Breast epithelium (tissue), 4 donors: Measurements from ENCODE around the gene RTN3. TPM values are rescaled to one million over a fixed set of nuclear protein-coding genes. Genes with fewer than 3 reads are reported as not detected.

Experiments
- DNase-seq, 2 donors: peaks; one replicate each; pipeline ENCODE4 v3.0.0-alpha.2; 2019; ENCODE audit warnings: low spot score in 2 of 2
- H3K27ac ChIP-seq, 2 donors: fragments of 200-600 bp; sonication (generic) in 1 of 2; one replicate each; pipeline ENCODE4 v1.5.1; 2016 to 2019; ENCODE audit warnings: mild to moderate bottlenecking in 1 of 2
- H3K27me3 ChIP-seq, 2 donors: fragments of 200-600 bp; sonication (generic) in 1 of 2; one replicate each; pipeline versions ENCODE4 v1.5.1 to v1.6.0; 2017 to 2019; ENCODE audit warnings: control low read depth in 1 of 2, mild to moderate bottlenecking in 1 of 2
- H3K36me3 ChIP-seq: fragments of 200-600 bp; one replicate; pipeline ENCODE4 v1.5.1; 2019
- H3K4me1 ChIP-seq, 2 donors: fragments of 200-600 bp; sonication (generic); one replicate each; pipeline ENCODE4 v1.5.1; 2016 to 2019; ENCODE audit warnings: control low read depth in 1 of 2
- H3K4me3 ChIP-seq, 3 donors: fragments of 200-600 bp; sonication (generic); 1 replicate in 2 of 3; 2 replicates in 1 of 3; pipeline ENCODE4 v1.5.1; 2016 to 2019; ENCODE audit warnings: mild to moderate bottlenecking in 3 of 3, moderate library complexity in 2 of 3
- H3K9me3 ChIP-seq, 2 donors: fragments of 200-600 bp; sonication (generic) in 1 of 2; one replicate each; pipeline ENCODE4 v1.5.1; 2016 to 2019; ENCODE audit warnings: control low read depth in 1 of 2
- CTCF ChIP-seq, 3 donors: fragments of 450-650 bp; IDR thresholded peaks; one replicate each; pipeline ENCODE4 v1.5.1; 2016 to 2017; ENCODE audit warnings: antibody characterized with exemption in 3 of 3, mild to moderate bottlenecking in 3 of 3, moderate library complexity in 3 of 3
- POLR2A ChIP-seq: fragments of 450-650 bp; IDR thresholded peaks from one replicate; pipeline ENCODE4 v1.6.1; 2016; ENCODE audit warnings: antibody characterized with exemption, mild to moderate bottlenecking, moderate library complexity
- POLR2AphosphoS5 ChIP-seq, 3 donors: sonication (generic); formaldehyde crosslinking; IDR thresholded peaks; one replicate each; pipeline ENCODE4 v1.6.1; 2017; ENCODE audit warnings: antibody characterized with exemption in 3 of 3
- intact Hi-C: fragments of 100-400 bp; cut with DNase I; formaldehyde crosslinking; loops from one replicate; pipeline ENCODE4 v1.15.1; 2023; ENCODE audit warnings: low total_unique reads
- total RNA-seq, 3 donors: library from RNA; depleted of rRNA; stranded (reverse); fragments of >200 nt; gene quantifications; one replicate each; pipeline ENCODE4 v1.1.0, GENCODE V29; 2016

Gene RTN3
- total RNA-seq, 3 donors from 2014 or later, result 115 to 199 (median 162) TPM

GRCh38 chr11:63672156-63672463 is 9.2 kb upstream of the RTN3 start:
- no peaks in the 10 kb centered on the region for H3K27me3 ChIP-seq
- intact Hi-C loops, result no loop called here

DNA sequence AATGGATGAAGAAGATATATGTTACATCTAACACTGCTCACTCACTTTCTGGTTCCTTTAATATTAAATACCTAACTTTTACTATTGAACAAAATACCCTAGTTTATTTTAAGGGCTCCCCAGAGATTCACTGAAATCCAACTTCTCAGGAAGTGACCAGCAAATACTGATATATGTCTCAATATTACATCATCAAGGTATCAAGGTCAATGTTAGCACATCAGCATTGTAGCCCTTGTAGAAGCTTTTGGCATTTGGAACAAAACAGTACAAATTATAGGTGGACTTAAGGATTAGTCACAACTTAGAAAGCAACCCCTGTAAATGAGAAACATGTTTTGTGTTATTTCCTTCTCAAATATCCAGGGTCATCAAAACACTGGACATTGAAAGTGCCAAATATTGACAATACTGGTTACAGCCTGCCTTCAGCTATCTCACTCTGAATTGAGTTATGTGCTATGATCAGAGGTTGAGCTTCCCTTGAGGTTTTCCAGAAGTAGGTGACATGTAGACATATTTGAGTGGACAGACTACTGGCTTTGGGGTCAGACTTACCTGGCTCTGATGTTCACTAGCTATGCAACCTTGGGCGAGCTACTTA is 8.3 kb upstream of the RTN3 start:
- Histone ChIP-seq H3K27ac (no peak overlapping the region), H3K36me3 (no peaks in the 10 kb centered on the region), H3K27me3 (no peaks in the 10 kb centered on the region), H3K4me1 (peaks cover 0 to 2% of the 10 kb centered on the region in 2 donors), H3K4me3 (no peak overlapping the region), H3K9me3 (no peaks in the 10 kb centered on the region)
- TF ChIP-seq POLR2A, result no peak
- TF ChIP-seq CTCF (IDR thresholded peaks at IDR 0.05), result no peak
- no peak for TF ChIP-seq POLR2AphosphoS5 (IDR thresholded peaks at IDR 0.05)
- DNase-seq, result no peak
- intact Hi-C loops, result no loop called here

More at GRCh38 chr11:63672156-63672463, 9.2 kb upstream of the RTN3 start:
- Histone ChIP-seq H3K4me1 (peaks cover 0 to 9% of the 10 kb centered on the region in 2 donors), H3K36me3 (no peaks in the 10 kb centered on the region), H3K4me3 (peak overlapping the region in 1 of 3 donors; percentile 78), H3K9me3 (no peaks in the 10 kb centered on the region), H3K27ac (peak overlapping the region; percentile 96)
- no peak for DNase-seq
- TF ChIP-seq POLR2AphosphoS5 (IDR thresholded peaks at IDR 0.05) (no peak), POLR2A (no peak), CTCF (IDR thresholded peaks at IDR 0.05) (no peak)

DNA sequence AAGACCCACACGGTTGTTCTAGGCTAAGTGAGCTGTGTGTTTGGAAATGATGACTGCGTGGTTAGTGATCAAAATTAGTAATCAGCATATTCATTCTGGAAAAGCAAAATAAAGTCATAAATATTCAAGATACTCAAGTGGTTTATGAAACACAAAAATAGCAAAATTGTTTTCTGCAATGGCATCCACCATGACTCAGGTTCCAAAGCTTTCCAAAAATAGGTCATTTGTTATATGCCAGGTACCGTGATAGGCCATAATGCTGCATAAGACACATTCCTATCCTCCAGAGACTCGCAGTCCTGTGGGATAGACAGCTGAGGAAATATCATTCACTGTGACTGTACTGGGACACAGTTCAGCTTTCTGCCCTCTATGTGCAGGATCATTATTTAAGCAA is 7.7 kb upstream of the RTN3 start:
- H3K9me3 ChIP-seq, result no peaks in the 10 kb centered on the region
- H3K27ac ChIP-seq, result no peak overlapping the region
- H3K4me1 ChIP-seq, result no peaks in the 10 kb centered on the region
- H3K4me3 ChIP-seq, result no peak overlapping the region
- DNase-seq, result no peak
- intact Hi-C loops, result no loop called here
- no peak for TF ChIP-seq CTCF (IDR thresholded peaks at IDR 0.05)
- TF ChIP-seq POLR2A, result no peak
- no peak for TF ChIP-seq POLR2AphosphoS5 (IDR thresholded peaks at IDR 0.05)
- no peaks in the 10 kb centered on the region for H3K27me3 ChIP-seq
- no peaks in the 10 kb centered on the region for H3K36me3 ChIP-seq

GRCh38 chr11:63680834-63681320 is 423 bp upstream of the RTN3 start:
- intact Hi-C loops, result no loop called here

More at GRCh38 chr11:63680834-63681320, 423 bp upstream of the RTN3 start:
- Histone ChIP-seq H3K4me3 (peak overlapping the region; percentile 70 to 77 (median 76)), H3K27ac (peak overlapping the region; percentile 93 to 94), H3K9me3 (no peaks in the 10 kb centered on the region), H3K4me1 (no peaks in the 10 kb centered on the region), H3K27me3 (no peaks in the 10 kb centered on the region), H3K36me3 (no peaks in the 10 kb centered on the region)
- no peak for DNase-seq
- no peak for TF ChIP-seq POLR2A
- TF ChIP-seq CTCF (IDR thresholded peaks at IDR 0.05), result no peak
- no peak for TF ChIP-seq POLR2AphosphoS5 (IDR thresholded peaks at IDR 0.05)
